ENCODE measurements around the gene ZNF98.

ZNF98 gene

GRCh38 chr19:22354665-22355064 lies 67.5 kb downstream of the ZNF98 start:
- no peak for TF ChIP-seq CTCF (IDR thresholded peaks at IDR 0.05; ENCODE audit: low read depth, low read length)
- no peak overlapping the region for H3K4me3 ChIP-seq (ENCODE audit: low read depth, low read length)
